BJ (cell line): ENCODE results near the gene FBXO41. TPM values are rescaled to one million over a fixed set of nuclear protein-coding genes. Genes with fewer than 3 reads are reported as not detected.

Source experiments
- CTCF ChIA-PET: fragments of 350-600 bp; formaldehyde crosslinking; extraction: SDS; loops from one replicate; lab custom pipeline; 2021; ENCODE audit warnings: antibody characterized with exemption, inconsistent platforms; lab: Yijun Ruan, JAX
- POLR2A ChIA-PET: fragments of 300-600 bp; sonication (Branson Sonifier 250); formaldehyde crosslinking; extraction: SDS; loops from one replicate; lab custom pipeline; 2021; ENCODE audit warnings: antibody characterized with exemption; lab: Charles Lee
- DNase-seq: peaks from one replicate; pipeline ENCODE4 v3.0.0-alpha.2; 2011; ENCODE audit warnings: low read depth
- H3K27me3 ChIP-seq: 2 replicates; pipeline ENCODE4 v1.6.0; 2011; ENCODE audit warnings: low read length; ENCODE audit not compliant: control insufficient read depth, insufficient read depth
- H3K36me3 ChIP-seq: 2 replicates; pipeline ENCODE4 v1.5.1; 2011; ENCODE audit warnings: low read length; ENCODE audit not compliant: control insufficient read depth, insufficient read depth
- H3K4me3 ChIP-seq: 2 replicates; pipeline ENCODE4 v1.5.1; 2011; ENCODE audit warnings: low read depth, mild to moderate bottlenecking, control low read depth, low read length
- polyA plus RNA-seq: library from polyadenylated mRNA; depleted of rRNA; stranded (reverse); fragments of >200 nt; gene quantifications from 2 replicates; pipeline ENCODE4 v1.2.3, GENCODE V29; 2011; rRNA removed
- small RNA-seq: library from RNA; depleted of rRNA; stranded (forward); fragments of <200 nt; gene quantifications from one replicate; pipeline ENCODE3, GENCODE V24; 2012; ENCODE audit warnings: low replicate concordance, low read depth; ENCODE audit not compliant: insufficient read length
- TF ChIP-seq, protein P1 (sequence below): IDR thresholded peaks from 2 replicates; pipeline ENCODE4 v1.5.1; 2011; ENCODE audit warnings: low read depth, mild to moderate bottlenecking, control low read depth, inconsistent platforms, low read length, moderate library complexity; ENCODE audit not compliant: insufficient read depth

FBXO41 gene
- polyA plus RNA-seq, 1 experiment: 2.4 TPM

DNA sequence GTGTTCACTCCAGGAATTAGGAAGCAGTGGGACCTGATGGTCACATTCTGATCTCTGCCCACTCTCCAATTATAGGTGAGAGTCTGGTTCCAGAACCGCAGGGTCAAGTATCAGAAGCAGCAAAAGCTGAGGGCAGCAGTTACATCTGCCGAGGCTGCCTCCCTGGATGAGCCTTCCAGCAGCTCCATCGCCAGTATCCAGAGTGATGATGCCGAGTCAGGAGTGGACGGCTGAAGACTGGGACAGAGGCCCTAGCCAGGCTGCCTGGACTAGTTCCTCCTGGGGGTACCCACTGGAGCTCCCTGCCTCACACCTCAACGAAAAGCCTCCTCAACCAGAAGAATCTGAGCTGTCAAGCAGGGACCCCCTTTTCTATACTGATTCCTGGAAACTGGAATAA is 73.6 kb downstream of the FBXO41 start:
- no peak for DNase-seq
- TF ChIP-seq, protein P1, sequence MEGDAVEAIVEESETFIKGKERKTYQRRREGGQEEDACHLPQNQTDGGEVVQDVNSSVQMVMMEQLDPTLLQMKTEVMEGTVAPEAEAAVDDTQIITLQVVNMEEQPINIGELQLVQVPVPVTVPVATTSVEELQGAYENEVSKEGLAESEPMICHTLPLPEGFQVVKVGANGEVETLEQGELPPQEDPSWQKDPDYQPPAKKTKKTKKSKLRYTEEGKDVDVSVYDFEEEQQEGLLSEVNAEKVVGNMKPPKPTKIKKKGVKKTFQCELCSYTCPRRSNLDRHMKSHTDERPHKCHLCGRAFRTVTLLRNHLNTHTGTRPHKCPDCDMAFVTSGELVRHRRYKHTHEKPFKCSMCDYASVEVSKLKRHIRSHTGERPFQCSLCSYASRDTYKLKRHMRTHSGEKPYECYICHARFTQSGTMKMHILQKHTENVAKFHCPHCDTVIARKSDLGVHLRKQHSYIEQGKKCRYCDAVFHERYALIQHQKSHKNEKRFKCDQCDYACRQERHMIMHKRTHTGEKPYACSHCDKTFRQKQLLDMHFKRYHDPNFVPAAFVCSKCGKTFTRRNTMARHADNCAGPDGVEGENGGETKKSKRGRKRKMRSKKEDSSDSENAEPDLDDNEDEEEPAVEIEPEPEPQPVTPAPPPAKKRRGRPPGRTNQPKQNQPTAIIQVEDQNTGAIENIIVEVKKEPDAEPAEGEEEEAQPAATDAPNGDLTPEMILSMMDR: no peak
- peaks cover 10% of the 10 kb centered on the region for H3K27me3 ChIP-seq
- H3K4me3 ChIP-seq: no peak overlapping the region
- POLR2A ChIA-PET: no interaction called here
- H3K36me3 ChIP-seq: no peaks in the 10 kb centered on the region
- CTCF ChIA-PET: interaction anchor here (0.7 to 4.8 kb wide), 5 partner anchors 16 to 77 kb away, joined by 3 to 30 read pairs (median 3); no protein-coding TSS in a partner anchor

DNA sequence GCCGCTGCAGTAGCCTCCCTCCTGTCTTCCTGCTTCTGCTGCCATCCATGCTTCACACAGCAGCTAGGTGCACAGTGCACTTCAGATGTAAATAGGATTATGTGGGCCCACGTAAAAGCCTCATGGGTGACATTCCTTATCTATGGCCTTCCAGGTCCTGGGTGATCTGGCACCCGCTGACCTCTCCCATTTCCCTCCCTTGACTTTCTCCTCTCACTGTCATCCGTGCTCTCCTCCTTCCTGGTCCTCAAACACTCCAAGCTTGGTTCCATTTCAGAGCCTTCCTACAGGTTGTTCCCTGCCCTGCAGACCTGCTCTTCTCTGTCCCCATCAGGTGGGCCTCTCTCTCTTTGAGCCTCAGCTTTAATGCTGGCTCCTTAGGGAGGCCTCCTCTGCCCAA is 74.3 kb downstream of the FBXO41 start:
- Histone ChIP-seq H3K4me3 (no peak overlapping the region), H3K27me3 (peaks cover 10% of the 10 kb centered on the region), H3K36me3 (no peaks in the 10 kb centered on the region)
- ChIA-PET POLR2A (no interaction called here), CTCF (interaction anchor here (1.1 to 4.8 kb wide), 3 partner anchors 15 to 46 kb away, joined by 3 to 30 read pairs (median 3); no protein-coding TSS in a partner anchor)
- TF ChIP-seq, protein P1: no peak
- DNase-seq: no peak

DNA sequence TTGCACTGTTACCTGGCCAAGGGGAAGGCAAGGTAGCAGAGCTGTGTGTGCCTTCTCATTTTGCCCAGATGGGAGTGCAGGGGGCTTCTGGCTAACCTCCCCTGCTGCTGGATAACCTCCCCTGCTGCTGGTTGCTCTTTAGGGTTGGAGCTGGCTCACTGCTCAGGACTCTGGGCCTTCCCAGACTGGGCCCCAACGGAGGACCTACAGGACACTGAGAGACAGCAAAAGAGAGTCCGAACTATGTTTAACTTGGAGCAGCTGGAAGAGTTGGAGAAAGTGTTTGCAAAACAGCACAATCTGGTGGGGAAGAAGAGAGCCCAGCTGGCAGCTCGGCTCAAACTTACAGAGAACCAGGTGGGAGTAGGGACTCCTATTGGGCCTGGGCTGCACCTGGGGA is 76.0 kb downstream of the FBXO41 start:
- Histone ChIP-seq H3K4me3 (no peak overlapping the region), H3K36me3 (no peaks in the 10 kb centered on the region), H3K27me3 (peaks cover 20% of the 10 kb centered on the region)
- ChIA-PET POLR2A (no interaction called here), CTCF (interaction anchor here (1.9 kb wide), 1 partner anchor 31 kb away, joined by 8 read pairs; no protein-coding TSS in a partner anchor)
- no peak for DNase-seq
- TF ChIP-seq, protein P1: no peak

DNA sequence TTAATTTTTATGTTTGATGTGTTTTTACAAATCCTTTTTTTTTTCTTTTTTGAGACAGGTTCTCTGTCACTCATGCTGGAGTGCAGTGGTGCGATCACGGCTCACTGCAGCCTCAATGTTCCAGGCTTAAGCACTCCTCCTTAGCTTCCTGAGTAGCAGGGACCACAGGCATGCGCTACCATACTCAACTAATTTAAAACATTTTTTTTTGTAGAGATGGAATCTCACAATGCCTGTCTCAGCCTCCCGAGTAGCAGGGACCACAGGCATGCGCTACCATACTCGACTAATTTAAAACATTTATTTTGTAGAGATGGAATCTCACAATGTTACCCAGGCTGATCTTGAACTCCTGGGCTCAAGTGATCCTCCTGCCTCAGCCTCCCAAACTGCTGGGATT is 78.7 kb downstream of the FBXO41 start:
- ChIA-PET CTCF (interaction anchor here (0.6 to 1.5 kb wide), 7 partner anchors 17 to 1394 kb away, joined by 3 to 6 read pairs (median 3); no protein-coding TSS in a partner anchor), POLR2A (no interaction called here)
- Histone ChIP-seq H3K27me3 (peaks cover 29% of the 10 kb centered on the region), H3K4me3 (no peak overlapping the region), H3K36me3 (no peaks in the 10 kb centered on the region)
- peak; percentile 55 for DNase-seq
- TF ChIP-seq, protein P1: no peak

Small RNA genes lying within 50 kb of the gene (small RNA-seq; reads per million reads assigned to genes)
- gene RNU6-111P: not detected

Other genes with a start within 250 kb of the FBXO41 start
- gene SFXN5, start 212.8 kb downstream of the FBXO41 start, polyA plus RNA-seq: 10.8 and 11.5 TPM in 2 replicates
- gene RAB11FIP5, start 171.5 kb downstream of the FBXO41 start, polyA plus RNA-seq: 42.5 and 52.0 TPM in 2 replicates
- not detected in 2 replicates for gene NOTO, start 81.9 kb downstream of the FBXO41 start, polyA plus RNA-seq
- 12.2 and 19.5 TPM in 2 replicates for gene SMYD5, start 70.2 kb downstream of the FBXO41 start, polyA plus RNA-seq
- gene PRADC1, start 51.2 kb downstream of the FBXO41 start, polyA plus RNA-seq: 19.4 and 19.7 TPM in 2 replicates
- 254 and 285 TPM in 2 replicates for gene CCT7, start 50.2 kb downstream of the FBXO41 start, polyA plus RNA-seq
- not detected in 2 replicates for gene EGR4, start 9.1 kb upstream of the FBXO41 start, polyA plus RNA-seq
- 10.3 and 10.7 TPM in 2 replicates for gene ALMS1, start 101.4 kb upstream of the FBXO41 start, polyA plus RNA-seq